Activated CD4-positive, alpha-beta memory T cell treated with anti-CD3 and anti-CD28 coated beads, Interleukin-2, amount 10 ng/mL, durations not matched to agents 7 days and 5 days (primary cell): Measurements from ENCODE around the gene GRPEL1. TPM values are rescaled to one million over a fixed set of nuclear protein-coding genes. Genes with fewer than 3 reads are reported as not detected.

ENCODE experiments used
- CTCF ChIA-PET: fragments of 350-600 bp; sonication (Branson Sonifier 250); formaldehyde crosslinking; loops from one replicate; lab custom pipeline; 2021; ENCODE audit warnings: antibody characterized with exemption, inconsistent platforms; lab: Charles Lee
- POLR2A ChIA-PET: fragments of 350-600 bp; sonication (Branson Sonifier 250); formaldehyde crosslinking; loops from one replicate; lab custom pipeline; 2021; ENCODE audit warnings: antibody characterized with exemption; lab: Charles Lee
- DNase-seq: peaks from one replicate; pipeline ENCODE4 v3.0.0-alpha.2; 2020
- H3K27ac Mint-ChIP-seq: one replicate; pipeline ENCODE4 v1.8.0; 2021; ENCODE audit warnings: mild to moderate bottlenecking, mixed read lengths
- H3K27me3 Mint-ChIP-seq: one replicate; pipeline ENCODE4 v1.8.0; 2021; ENCODE audit warnings: mixed read lengths
- H3K36me3 Mint-ChIP-seq: one replicate; pipeline ENCODE4 v1.8.0; 2021; ENCODE audit warnings: low read depth, mixed read lengths
- H3K4me1 Mint-ChIP-seq: one replicate; pipeline ENCODE4 v1.8.0; 2021; ENCODE audit warnings: mixed read lengths
- H3K4me3 Mint-ChIP-seq: one replicate; pipeline ENCODE4 v1.8.0; 2021; ENCODE audit warnings: mild to moderate bottlenecking, mixed read lengths
- H3K9me3 Mint-ChIP-seq: one replicate; pipeline ENCODE4 v1.8.0; 2021; ENCODE audit warnings: mixed read lengths
- total RNA-seq, 2 experiments: library from RNA; stranded (reverse); gene quantifications; one replicate each; pipeline ENCODE4 v1.2.3, GENCODE V29; 2021

GRPEL1 gene
- total RNA-seq, 2 experiments from 2014 or later, result 39.8 to 40.0 TPM

GRCh38 chr4:7070729-7071511 lies 3.1 kb upstream of the GRPEL1 start:
- Mint-ChIP-seq H3K9me3 (no peaks in the 10 kb centered on the region), H3K27me3 (peaks cover 16% of the 10 kb centered on the region), H3K27ac (no peak overlapping the region), H3K4me3 (no peak overlapping the region), H3K36me3 (peaks cover 6% of the 10 kb centered on the region), H3K4me1 (peaks cover 38% of the 10 kb centered on the region)
- peak; percentile 88 for DNase-seq
- ChIA-PET POLR2A (interaction anchor here (1.1 to 7.8 kb wide), 5 partner anchors 25 to 350 kb away, joined by 3 to 187 read pairs (median 5); partner anchors contain the start of genes TADA2B and TBC1D14), CTCF (interaction anchor here (0.5 to 8.1 kb wide), 27 partner anchors 8 to 390 kb away, joined by 3 to 127 read pairs (median 4); partner anchors contain the start of genes TADA2B and TBC1D14)

- no peaks in the 10 kb centered on the region for H3K9me3 Mint-ChIP-seq
- H3K27ac Mint-ChIP-seq, result peak overlapping the region; percentile 88
- H3K4me3 Mint-ChIP-seq, result peak overlapping the region; percentile 90
- H3K27me3 Mint-ChIP-seq, result peaks cover 16% of the 10 kb centered on the region
- no peak for DNase-seq
- ChIA-PET CTCF (interaction anchor here (0.9 to 8.1 kb wide), 14 partner anchors 11 to 394 kb away, joined by 3 to 127 read pairs (median 4); partner anchors contain the start of gene TADA2B), POLR2A (interaction anchor here (0.8 to 7.8 kb wide), 25 partner anchors 12 to 428 kb away, joined by 3 to 187 read pairs (median 10); partner anchors contain the start of genes BLOC1S4, MRFAP1, MRFAP1L1 and TADA2B)
- H3K36me3 Mint-ChIP-seq, result peaks cover 16% of the 10 kb centered on the region
- H3K4me1 Mint-ChIP-seq, result peaks cover 52% of the 10 kb centered on the region
Observed at GRCh38 chr4:7068883-7069282, 1.0 kb upstream of the GRPEL1 start.

- CTCF ChIA-PET, result interaction anchor here (0.7 to 8.1 kb wide), 17 partner anchors 12 to 395 kb away, joined by 3 to 127 read pairs (median 4); partner anchors contain the start of genes TADA2B and TBC1D14
- Mint-ChIP-seq H3K27ac (peak overlapping the region; percentile 88), H3K4me3 (peak overlapping the region; percentile 90), H3K4me1 (peaks cover 54% of the 10 kb centered on the region), H3K36me3 (peaks cover 21% of the 10 kb centered on the region), H3K27me3 (peaks cover 16% of the 10 kb centered on the region), H3K9me3 (no peaks in the 10 kb centered on the region)
- DNase-seq, result no peak
- POLR2A ChIA-PET, result interaction anchor here (0.8 to 7.8 kb wide), 40 partner anchors 11 to 1368 kb away, joined by 3 to 187 read pairs (median 7); partner anchors contain the start of genes BLOC1S4, MRFAP1, MRFAP1L1 and S100P
Observed at GRCh38 chr4:7068279-7068842, 497 bp upstream of the GRPEL1 start.

- H3K36me3 Mint-ChIP-seq, result peaks cover 31% of the 10 kb centered on the region
- CTCF ChIA-PET, result interaction anchor here (1.1 to 8.1 kb wide), 9 partner anchors 9 to 392 kb away, joined by 3 to 127 read pairs (median 4); partner anchors contain the start of genes TADA2B and TBC1D14
- H3K27me3 Mint-ChIP-seq, result peaks cover 9% of the 10 kb centered on the region
- peak overlapping the region; percentile 90 for H3K4me3 Mint-ChIP-seq
- no peaks in the 10 kb centered on the region for H3K9me3 Mint-ChIP-seq
- H3K4me1 Mint-ChIP-seq, result peaks cover 54% of the 10 kb centered on the region
- DNase-seq, result no peak
- POLR2A ChIA-PET, result interaction anchor here (1.2 to 7.8 kb wide), 33 partner anchors 9 to 1369 kb away, joined by 3 to 187 read pairs (median 10); partner anchors contain the start of genes BLOC1S4, MRFAP1, MRFAP1L1 and S100P
- H3K27ac Mint-ChIP-seq, result peak overlapping the region; percentile 78
Observed at GRCh38 chr4:7067126-7067451, 775 bp downstream of the GRPEL1 start.

- peaks cover 4% of the 10 kb centered on the region for H3K27me3 Mint-ChIP-seq
- ChIA-PET CTCF (interaction anchor here (0.6 to 8.1 kb wide), 6 partner anchors 8 to 391 kb away, joined by 3 to 127 read pairs (median 4); partner anchors contain the start of gene TADA2B), POLR2A (interaction anchor here (0.8 to 7.8 kb wide), 16 partner anchors 9 to 426 kb away, joined by 3 to 187 read pairs (median 10); partner anchors contain the start of genes MRFAP1, MRFAP1L1, S100P and TADA2B)
- peaks cover 37% of the 10 kb centered on the region for H3K36me3 Mint-ChIP-seq
- peak overlapping the region; percentile 90 for H3K4me3 Mint-ChIP-seq
- no peak for DNase-seq
- H3K4me1 Mint-ChIP-seq, result peaks cover 54% of the 10 kb centered on the region
- no peaks in the 10 kb centered on the region for H3K9me3 Mint-ChIP-seq
- H3K27ac Mint-ChIP-seq, result peak overlapping the region; percentile 78
Observed at GRCh38 chr4:7066493-7066892, 1.4 kb downstream of the GRPEL1 start.

GRCh38 chr4:7066006-7066405 lies 1.9 kb downstream of the GRPEL1 start:
- CTCF ChIA-PET, result interaction anchor here (0.6 to 8.1 kb wide), 5 partner anchors 8 to 390 kb away, joined by 3 to 127 read pairs (median 3); partner anchors contain the start of gene TADA2B
- peak overlapping the region; percentile 90 for H3K4me3 Mint-ChIP-seq
- H3K27ac Mint-ChIP-seq, result no peak overlapping the region
- H3K27me3 Mint-ChIP-seq, result peaks cover 2% of the 10 kb centered on the region
- H3K9me3 Mint-ChIP-seq, result no peaks in the 10 kb centered on the region
- POLR2A ChIA-PET, result interaction anchor here (0.8 to 7.8 kb wide), 7 partner anchors 8 to 183 kb away, joined by 3 to 187 read pairs (median 10); partner anchors contain the start of gene TADA2B
- peaks cover 41% of the 10 kb centered on the region for H3K36me3 Mint-ChIP-seq
- DNase-seq, result no peak
- peaks cover 54% of the 10 kb centered on the region for H3K4me1 Mint-ChIP-seq

- Mint-ChIP-seq H3K36me3 (peaks cover 60% of the 10 kb centered on the region), H3K4me3 (no peak overlapping the region), H3K27me3 (no peaks in the 10 kb centered on the region), H3K27ac (no peak overlapping the region), H3K4me1 (peaks cover 45% of the 10 kb centered on the region), H3K9me3 (no peaks in the 10 kb centered on the region)
- ChIA-PET POLR2A (interaction anchor here (1.8 to 2.7 kb wide), 2 partner anchors 20 to 154 kb away, joined by 6 to 12 read pairs; partner anchors contain the start of genes TADA2B and TBC1D14), CTCF (no interaction called here)
- no peak for DNase-seq
Observed at GRCh38 chr4:7063362-7063761, 4.5 kb downstream of the GRPEL1 start.

- POLR2A ChIA-PET, result interaction anchor here (1.8 to 2.7 kb wide), 2 partner anchors 19 to 154 kb away, joined by 6 to 12 read pairs; partner anchors contain the start of genes TADA2B and TBC1D14
Observed at GRCh38 chr4:7062816-7063215, 5.0 kb downstream of the GRPEL1 start.

GRCh38 chr4:7061815-7062214 lies 6.0 kb downstream of the GRPEL1 start:
- Mint-ChIP-seq H3K9me3 (no peaks in the 10 kb centered on the region), H3K27me3 (no peaks in the 10 kb centered on the region), H3K4me1 (peaks cover 39% of the 10 kb centered on the region), H3K27ac (no peak overlapping the region), H3K4me3 (no peak overlapping the region), H3K36me3 (peaks cover 59% of the 10 kb centered on the region)
- CTCF ChIA-PET, result interaction anchor here (0.7 kb wide), 1 partner anchor 9 kb away, joined by 4 read pairs; no protein-coding TSS in a partner anchor
- POLR2A ChIA-PET, result interaction anchor here (1.0 to 2.7 kb wide), 2 partner anchors 18 to 153 kb away, joined by 4 to 12 read pairs; partner anchors contain the start of genes TADA2B and TBC1D14
- no peak for DNase-seq

More at GRCh38 chr4:7062816-7063215, 5.0 kb downstream of the GRPEL1 start:
- Mint-ChIP-seq H3K27ac (no peak overlapping the region), H3K4me3 (no peak overlapping the region), H3K27me3 (no peaks in the 10 kb centered on the region), H3K4me1 (peaks cover 43% of the 10 kb centered on the region), H3K9me3 (no peaks in the 10 kb centered on the region), H3K36me3 (peaks cover 63% of the 10 kb centered on the region)
- DNase-seq, result no peak
- CTCF ChIA-PET, result interaction anchor here (1.0 kb wide), 1 partner anchor 8 kb away, joined by 3 read pairs; no protein-coding TSS in a partner anchor

GRCh38 chr4:7060346-7061150 lies 7.3 kb downstream of the GRPEL1 start:
- Mint-ChIP-seq H3K36me3 (peaks cover 60% of the 10 kb centered on the region), H3K4me3 (no peak overlapping the region), H3K27me3 (no peaks in the 10 kb centered on the region), H3K4me1 (peaks cover 27% of the 10 kb centered on the region), H3K9me3 (no peaks in the 10 kb centered on the region), H3K27ac (no peak overlapping the region)
- ChIA-PET POLR2A (interaction anchor here (0.6 to 1.0 kb wide), 2 partner anchors 11 to 74 kb away, joined by 3 read pairs; no protein-coding TSS in a partner anchor), CTCF (no interaction called here)
- DNase-seq, result no peak

- DNase-seq, result no peak
- Mint-ChIP-seq H3K27me3 (no peaks in the 10 kb centered on the region), H3K9me3 (no peaks in the 10 kb centered on the region), H3K27ac (no peak overlapping the region), H3K4me3 (no peak overlapping the region), H3K4me1 (peaks cover 27% of the 10 kb centered on the region), H3K36me3 (peaks cover 61% of the 10 kb centered on the region)
- POLR2A ChIA-PET, result interaction anchor here (1.0 to 3.6 kb wide), 4 partner anchors 7 to 73 kb away, joined by 3 to 25 read pairs (median 4); partner anchors contain the start of gene GRPEL1
- CTCF ChIA-PET, result interaction anchor here (0.5 to 1.2 kb wide), 3 partner anchors 15 to 369 kb away, joined by 3 to 5 read pairs (median 3); partner anchors contain the start of gene TADA2B
Observed at GRCh38 chr4:7059662-7060061, 8.2 kb downstream of the GRPEL1 start.
